HCEC 1CT (cell line): ENCODE data around the gene CLIP2.
"Not testable (repeated sequence)": the region's sequence is repeated elsewhere in the genome, so short reads cannot be mapped to it uniquely, and the experiment has no call there.

Experiments used
- DNase-seq: peaks from one replicate; pipeline ENCODE4 v3.0.0-alpha.2; 2017

The CLIP2 gene

DNA sequence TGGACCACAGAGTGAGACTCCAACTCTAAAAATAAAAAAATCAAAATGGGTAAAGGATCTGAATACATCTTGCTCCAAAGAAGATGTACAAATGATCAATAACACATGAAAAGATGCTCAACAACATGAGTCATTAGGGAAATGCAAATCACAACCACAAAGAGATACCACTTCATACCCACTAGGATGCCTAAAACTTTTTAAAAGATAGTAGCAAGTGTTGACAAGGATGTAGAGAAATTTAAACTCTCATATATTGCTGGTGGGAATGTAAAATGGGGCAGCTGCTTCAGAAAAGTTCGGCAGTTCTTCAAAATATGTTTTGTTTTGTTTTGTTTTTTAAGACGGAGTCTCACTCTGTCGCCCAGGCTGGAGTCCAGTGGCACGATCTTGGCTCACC is 118.8 kb downstream of the CLIP2 start:
- DNase-seq, result no peak

DNA sequence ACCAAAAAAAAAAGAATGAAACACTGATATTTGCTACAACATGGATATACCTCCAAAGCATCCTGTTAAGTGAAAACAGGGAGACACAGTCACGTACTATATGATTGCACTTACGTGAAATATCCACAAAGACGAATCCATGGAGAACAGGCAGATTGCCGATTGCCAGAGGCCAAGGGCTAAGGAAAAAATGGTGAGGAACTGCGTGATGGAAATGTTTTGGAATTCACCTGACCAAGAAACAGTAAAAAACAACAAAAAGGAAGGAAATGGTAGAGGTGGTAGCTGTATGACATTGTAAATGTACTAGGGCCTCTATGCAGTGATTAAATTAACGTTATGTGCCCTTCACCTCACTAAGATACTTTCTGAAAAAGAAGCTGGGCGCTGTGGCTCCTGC is 120.4 kb downstream of the CLIP2 start:
- no peak for DNase-seq

DNA sequence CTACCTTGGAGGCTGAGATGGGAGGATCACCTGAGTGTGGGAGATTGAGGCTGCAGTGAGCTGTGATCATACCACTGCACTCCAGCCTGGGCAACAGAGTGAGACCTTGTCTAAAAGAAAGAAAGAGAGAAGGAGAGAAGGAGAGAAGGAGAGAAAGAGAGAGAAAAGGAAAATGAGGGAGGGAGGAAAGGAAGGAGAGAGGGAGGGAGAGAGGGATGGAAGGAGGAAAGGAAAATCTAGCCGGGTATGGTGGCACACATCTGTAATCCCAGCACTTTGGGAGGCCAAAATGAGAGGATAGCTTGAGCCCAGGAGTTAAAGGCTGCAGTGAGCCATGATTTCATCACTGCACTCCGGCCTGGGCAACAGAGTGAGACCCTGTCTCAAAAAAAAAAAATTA is 121.6 kb downstream of the CLIP2 start:
- no peak for DNase-seq

DNA sequence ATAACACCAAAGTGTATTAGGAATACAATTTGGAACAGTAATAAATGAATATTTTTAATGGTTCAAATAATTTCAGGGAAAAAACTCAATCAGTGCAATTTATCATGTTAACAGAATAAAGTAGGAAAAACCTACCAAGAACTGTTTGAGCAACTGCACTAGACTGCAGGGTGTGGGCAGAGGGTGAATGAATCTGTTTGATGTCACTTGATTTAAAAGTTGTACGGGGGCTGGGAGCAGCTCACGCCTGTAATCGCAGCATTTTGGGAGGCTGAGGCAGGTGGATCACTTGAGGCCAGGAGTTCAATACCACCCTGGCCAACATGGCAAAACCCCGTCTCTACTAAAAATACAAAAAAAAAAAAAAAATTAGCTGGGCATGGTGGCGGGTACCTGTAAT is 122.4 kb downstream of the CLIP2 start:
- DNase-seq, result not testable (repeated sequence)

DNA sequence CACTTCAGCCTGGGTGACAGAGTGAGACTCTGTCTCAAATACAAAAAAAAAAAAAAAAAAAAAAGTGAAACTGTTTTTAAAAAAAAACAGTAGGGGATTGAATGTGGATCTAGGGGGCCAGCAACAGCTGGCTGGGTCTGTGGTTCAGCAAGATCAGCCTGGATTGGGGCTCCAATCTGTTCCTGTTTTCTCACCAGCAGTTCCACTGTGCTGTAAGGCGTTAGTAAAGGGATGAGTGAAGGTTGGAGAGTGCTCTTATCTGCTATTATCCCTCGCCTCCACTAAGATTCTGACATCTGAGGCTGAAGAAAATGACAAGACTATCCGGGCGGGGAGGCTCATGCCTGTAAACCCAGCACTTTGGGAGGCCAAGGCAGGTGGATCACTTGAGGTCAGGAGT is 122.8 kb downstream of the CLIP2 start:
- DNase-seq, result no peak

DNA sequence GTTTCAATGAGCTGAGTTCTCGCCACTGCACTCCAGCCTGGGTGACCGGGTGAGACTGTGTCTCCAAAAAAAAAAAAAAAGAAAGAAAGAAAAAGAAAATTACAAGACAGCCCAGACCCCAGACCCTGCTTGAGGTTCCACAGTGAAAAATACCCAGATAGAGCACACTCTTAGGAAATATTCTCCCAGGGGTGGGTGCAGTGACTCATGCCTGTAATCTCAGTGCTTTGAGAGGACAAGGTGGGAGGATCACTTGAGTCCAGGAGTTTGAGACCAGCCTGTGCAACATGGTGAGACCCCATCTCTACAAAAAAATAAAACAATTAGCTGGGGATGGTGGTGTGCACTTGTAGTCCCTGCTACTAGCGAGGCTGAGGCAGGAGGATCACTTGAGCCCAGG is 123.4 kb downstream of the CLIP2 start:
- DNase-seq, result no peak

DNA sequence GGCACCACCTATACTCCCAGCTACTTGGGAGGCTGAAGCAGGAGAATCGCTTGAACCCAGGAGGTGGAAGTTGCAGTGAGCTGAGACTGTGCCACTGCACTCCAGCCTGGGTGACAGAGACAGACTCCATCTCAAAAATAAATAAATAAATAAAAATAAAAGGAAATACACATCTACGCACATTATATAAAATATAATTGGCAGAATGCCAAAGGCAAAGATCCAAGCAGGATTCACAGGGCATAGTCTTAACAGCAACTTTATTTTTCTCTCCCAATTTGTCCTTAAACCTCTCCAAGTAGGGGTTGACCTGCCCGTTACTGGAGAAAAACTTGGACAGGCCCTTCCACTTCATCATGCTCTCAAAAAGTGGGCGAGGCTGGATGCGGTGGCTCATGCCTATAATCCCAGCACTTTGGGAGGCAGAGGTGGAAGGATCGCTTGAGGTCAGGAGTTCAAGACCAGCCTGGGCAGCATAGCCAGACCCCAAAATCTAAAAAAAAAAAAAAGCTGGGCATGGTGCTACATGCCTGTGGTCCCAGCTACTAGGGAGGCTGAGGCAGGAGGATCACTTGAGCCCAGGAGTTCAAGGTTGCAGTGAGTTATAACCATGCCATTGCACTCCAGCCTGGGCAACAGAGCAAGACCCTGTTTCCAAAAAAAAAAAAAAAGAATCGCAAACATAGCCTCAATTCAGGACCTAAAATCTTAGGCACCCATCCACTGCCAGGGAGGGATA is 125.6 kb downstream of the CLIP2 start:
- DNase-seq, result not testable (repeated sequence)

DNA sequence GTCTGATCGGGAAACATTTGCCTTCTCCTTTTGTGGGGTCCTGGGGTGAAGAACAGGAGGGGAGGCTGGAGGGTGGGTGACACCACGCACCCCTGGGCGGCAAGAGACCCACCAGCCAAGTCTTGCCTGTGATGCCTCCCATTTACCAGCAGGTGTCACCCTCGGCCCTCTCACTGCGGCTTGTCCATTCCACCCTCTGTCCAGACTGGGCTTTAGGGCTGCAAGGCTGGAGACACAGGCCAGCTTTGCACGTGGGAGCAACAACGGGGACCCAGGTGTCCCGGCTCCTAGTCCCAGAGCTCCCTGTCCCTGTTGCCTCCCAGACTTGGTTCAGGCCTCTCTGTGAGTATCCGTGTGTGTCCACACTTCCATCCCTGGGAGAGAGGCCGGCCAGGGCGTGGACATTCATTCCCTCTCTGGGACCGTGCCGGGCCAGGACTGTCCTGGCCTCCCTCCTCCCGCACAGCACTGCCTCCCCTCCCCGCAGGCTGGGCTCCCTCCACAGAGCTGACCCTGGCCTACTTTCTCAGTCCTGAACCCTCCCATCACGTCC is 128.3 kb downstream of the CLIP2 start:
- peak; percentile 49 for DNase-seq

DNA sequence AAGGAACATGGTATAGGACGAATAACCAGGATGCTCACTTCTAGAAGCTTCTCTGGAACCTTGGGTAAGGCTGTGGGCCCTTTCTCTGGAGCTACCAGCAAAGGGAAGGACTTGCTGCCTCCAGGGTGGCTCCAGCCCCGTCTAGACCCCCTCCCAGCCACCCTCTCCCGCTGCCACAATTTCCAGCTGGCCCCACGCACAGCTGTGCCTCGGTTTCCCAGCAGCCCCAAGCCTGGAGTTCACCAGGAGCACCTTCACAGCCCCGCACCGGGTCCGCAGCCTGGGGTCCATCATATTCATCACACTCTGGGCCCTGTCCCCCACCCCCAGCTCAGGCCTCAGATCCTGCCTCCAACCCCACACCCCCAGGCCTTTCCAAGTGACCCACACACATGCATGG is 128.9 kb downstream of the CLIP2 start:
- no peak for DNase-seq

DNA sequence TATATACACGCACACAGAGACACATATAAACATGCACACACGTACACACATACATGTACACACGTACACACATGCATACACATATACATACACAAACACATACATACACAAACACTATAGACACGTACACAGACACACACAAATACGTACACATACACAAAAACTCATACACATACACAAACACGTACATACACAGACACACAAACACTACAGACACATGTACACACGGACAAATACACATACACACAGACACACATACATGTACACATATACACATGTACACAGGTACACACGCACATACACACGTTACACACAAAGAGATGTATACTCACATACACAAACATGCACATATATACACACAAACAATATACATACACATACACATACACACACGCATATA is 129.3 kb downstream of the CLIP2 start:
- DNase-seq, result no peak

DNA sequence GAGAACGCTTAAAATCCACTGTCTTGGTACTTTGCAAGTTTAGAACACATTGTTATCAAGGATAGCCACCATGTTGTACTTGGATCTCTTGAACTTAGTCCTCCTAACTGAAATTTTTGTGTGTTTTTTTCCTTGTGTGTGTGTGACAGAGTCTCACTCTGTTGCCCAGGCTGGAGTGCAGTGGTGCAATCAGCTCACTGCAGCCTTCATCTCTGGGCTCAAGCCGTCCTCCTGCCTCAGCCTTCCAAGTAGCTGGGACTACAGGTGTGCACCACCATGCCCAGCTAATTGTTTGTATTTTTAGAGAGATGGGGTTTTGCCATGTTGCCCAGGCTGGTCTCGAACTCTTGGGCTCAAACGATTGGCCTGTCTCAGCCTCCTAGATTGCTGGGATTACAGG is 130.0 kb downstream of the CLIP2 start:
- DNase-seq, result not testable (repeated sequence)

DNA sequence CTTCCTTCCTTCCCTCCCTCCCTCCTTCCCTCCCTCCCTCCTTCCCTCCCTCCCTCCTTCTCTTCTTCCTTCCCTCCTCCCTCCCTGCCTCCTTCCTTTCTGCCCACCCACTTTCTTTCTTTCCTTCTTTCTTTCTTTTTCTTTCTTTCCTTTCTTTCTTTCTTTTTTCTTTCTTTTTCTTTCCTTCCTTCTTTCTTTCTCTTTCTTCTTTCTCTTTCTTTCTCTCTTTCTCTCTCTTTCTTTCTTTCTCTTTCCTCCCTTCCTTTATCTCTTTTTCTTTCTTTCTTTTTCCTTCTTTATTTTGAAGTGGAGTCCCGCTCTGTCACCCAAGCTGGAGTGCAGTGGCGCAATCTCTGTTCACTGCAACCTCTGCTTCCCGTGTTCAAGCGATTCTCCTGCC is 130.8 kb downstream of the CLIP2 start:
- no peak for DNase-seq

DNA sequence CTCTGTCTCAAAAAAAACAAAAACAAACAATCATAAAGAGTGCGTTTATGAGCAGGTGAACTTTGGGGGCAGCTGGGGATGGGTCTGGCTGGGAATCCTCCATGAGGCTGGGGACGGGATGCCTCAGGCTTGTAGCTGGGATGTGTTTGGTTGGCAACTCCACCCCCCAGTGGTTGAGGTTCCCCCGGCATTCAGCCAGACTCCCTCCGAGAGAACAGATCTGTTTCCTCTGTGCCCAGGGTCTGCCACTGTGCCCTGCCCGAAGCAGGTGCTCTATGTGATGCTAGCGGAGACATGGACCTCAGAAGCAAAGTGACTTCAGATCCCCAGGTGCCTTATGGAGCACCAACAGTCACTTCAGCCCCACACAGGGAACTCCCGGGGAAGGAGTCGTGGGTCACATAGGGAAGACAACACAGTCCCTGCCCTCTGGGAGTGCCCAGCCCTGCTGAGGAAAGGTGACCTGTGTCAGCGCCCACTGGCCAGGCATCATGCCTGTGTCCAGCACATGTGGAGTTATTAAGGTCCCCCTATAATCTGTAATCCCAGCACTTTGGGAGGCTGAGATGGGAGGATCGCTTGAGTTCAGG is 135.2 kb downstream of the CLIP2 start:
- no peak for DNase-seq

DNA sequence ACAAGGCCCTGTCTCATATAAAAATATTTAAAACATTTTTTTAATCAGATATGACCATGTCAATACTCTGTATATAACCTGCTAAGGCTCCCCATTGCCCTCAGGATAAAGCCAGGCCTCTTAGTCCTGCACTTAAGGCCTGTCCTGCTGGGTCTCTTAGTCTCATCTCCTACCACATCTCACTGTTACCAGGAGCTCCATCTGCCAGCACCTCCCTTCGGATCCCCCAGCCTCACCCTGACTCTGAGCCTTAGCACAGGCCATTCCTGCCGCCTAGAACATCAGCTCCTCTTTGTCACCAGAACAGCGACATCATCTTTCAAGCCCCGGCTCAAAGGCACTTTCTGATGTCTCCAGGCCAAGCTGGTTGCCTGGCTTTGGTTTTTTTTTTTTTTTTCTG is 138.8 kb downstream of the CLIP2 start:
- no peak for DNase-seq

DNA sequence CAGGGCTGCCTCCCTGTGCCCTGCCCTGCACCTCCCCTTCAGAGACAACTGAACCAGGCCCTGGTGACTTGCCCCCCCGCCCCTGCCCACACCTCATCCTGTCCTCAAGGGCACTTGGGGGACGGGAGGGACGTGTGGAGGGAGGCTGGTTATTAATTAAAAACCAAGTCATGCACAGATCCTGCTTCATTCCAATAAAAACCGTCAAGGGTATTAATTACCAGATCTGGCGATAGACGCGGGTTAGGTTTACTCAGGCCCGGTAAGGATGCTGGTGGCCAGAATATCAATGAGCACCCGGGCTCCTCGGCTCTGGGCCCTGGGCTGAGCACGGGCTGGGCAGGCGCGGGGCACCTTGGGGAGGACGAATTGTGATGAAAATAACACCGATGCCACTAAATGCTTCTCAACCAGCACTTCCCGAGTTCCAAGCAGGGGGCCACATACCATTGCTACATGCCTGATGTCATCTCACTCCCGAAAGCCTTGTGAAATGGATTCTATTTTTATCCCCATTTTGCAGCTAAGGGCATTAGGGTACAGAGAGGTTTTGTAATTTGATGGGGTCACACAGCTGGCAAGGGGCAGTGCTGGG is 140.0 kb downstream of the CLIP2 start:
- DNase-seq, result peak; percentile 43

DNA sequence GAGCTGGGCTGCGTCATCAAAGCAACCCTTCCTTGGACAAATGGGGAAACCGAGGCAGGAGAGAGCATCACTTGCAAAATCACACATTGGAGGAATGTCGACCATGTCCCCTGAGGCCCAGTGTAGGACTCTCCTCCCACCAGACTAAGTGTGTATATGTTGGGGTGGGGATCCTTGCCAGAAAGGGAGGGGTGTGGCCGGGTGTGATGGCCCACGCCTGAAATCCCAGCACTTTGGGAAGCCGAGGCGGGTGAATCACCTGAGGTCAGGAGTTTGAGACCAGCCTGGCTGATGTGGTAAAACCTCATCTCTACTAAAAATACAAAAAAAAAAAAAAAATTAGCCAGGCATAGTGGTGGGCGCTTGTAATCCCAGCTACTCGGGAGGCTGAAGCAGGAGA is 141.2 kb downstream of the CLIP2 start:
- not testable (repeated sequence) for DNase-seq

DNA sequence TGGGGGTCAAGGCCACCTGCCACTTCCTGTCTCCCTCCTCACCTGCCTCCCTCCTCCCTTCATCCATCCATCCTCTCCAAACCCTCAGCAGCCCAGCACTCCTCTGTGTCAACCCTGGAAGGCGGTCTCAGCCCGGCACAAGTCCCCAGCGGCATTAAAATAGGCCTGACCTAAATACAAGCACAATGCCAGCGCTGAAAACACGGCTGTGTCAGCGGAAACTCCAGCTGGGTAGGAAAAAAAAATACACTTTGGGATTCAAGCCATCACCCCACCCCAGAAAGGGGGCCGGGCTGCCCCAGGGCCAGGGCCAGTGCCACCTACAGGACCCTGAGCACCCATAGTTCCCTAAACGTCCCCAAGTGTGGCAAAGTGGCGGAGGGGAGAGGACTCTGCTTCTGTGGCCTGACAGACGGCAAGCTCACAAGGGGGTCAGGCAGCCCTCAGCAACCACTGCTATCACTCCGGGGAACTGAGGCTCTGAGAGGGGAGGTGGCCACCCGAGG is 141.8 kb downstream of the CLIP2 start:
- no peak for DNase-seq

DNA sequence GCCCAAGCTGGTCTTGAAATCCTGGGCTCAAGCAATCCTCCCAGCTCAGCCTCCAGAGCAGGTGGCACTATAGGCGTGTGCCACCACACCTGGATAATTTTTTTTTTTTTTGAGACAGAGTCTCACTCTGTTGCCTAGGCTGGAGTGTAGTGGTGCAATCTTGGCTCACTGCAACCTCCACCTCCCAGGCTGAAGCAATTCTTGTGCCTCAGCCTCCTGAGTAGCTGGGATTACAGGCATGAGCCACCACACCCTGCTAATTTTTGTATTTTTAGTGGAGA is 148.0 kb downstream of the CLIP2 start:
- DNase-seq, result not testable (repeated sequence)

DNA sequence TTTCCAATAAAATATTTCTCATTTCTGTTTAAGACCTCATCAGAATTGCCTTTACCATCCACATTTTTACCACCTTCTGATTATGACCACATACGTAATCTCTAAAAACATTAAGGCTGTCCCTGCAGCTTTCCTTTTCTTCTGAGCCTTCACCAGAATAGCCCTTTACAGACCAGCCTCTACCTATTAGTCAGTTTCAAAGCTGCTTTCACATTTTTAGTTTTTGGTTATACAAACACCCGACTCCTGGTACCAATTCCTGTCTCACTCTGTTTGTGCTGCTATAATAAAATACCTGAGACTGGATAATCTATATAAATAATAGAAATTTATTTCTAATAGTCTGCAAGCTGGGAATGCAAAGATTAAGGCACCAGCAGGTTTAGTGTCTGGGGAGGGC is 149.1 kb downstream of the CLIP2 start:
- DNase-seq, result no peak

DNA sequence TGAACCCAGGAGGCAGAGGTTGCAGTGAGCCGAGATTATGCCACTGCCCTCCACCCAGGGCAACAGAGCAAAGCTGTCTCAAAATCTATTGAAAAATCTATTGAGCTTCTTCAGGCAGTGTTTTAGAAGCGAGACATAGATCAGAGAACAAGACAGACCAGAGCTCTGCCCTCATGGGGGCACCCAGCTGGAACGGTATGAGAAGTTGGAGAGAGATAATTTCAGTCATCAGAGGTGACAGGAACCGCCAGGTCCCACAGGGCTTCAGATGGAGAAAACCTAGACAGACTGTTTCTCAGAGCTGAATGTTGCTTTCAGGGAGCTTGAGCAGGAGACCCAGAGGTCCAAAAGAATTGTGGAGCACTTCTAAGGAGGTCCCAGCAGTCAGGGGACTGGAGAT is 150.3 kb downstream of the CLIP2 start:
- no peak for DNase-seq

DNA sequence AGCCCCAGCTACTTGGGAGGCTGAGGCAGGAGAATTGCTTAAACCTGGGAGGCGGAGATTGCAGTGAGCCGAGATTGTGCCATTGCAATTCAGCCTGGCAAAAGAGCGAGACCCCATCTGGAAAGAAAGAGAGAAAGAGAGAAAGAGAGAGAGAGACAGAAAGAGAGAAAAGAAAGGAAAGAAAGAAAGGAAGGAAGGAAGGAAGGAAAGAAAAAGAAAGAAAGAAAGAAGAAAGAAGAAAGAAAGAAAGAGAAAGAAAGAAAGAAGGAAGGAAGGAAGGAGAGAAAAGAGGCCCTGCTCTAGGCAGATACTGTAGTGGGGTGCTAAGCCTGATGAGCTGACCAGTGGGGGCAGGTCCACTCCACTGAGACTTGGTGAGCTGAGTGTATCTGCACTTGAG is 150.9 kb downstream of the CLIP2 start:
- DNase-seq, result not testable (repeated sequence)

DNA sequence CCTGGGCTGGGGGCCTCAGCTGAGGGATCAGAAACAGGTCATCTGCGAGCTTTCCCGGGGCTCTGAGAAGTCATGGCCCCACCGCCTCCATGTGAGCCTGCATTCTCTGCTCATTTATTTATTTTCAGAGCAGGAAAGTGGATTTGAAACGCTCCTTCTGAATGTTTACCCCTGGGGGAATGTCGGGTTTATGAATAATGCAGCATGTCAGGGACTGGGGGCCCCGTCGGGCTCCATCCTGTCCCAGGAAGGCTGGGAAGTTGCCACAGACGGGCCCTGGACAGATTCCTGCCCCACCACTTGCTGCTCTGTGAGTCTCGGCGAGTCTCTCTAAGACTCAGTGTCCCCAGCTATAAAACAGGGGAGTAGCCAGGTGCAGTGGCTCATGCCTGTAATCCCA is 152.6 kb downstream of the CLIP2 start:
- no peak for DNase-seq

DNA sequence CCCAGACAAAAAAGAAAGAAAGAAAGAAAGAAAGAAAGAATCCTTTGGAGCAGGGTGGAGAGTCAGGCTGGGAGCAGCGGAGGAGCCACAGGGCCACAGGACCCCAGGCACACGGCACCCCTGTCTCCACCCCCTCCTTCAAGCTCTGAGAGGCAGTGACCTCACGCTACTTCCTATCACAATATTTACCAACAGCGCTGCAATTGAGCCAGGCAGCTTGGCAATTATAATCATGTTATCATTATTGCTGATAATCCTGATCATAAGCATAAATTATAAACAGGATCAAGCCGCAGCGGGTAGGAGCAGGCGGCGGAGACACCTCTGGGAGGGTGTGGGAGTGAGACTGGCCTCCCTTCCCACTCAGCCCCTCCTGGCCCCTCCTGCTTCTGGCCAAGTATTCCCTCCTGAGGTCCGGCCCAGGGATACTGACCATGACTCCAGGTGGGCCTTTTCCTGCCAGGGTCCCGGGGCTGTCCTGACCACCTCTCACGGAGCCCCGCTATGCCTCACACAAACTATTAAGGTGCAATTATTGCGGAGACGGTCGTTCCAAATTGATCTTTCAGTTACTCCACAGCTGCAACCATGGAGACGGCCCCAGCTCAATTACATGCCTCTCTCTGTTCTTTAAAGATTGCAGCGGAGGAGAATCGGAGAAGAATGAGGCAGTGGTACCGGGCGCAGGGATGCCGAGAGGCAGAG is 154.5 kb downstream of the CLIP2 start:
- no peak for DNase-seq

DNA sequence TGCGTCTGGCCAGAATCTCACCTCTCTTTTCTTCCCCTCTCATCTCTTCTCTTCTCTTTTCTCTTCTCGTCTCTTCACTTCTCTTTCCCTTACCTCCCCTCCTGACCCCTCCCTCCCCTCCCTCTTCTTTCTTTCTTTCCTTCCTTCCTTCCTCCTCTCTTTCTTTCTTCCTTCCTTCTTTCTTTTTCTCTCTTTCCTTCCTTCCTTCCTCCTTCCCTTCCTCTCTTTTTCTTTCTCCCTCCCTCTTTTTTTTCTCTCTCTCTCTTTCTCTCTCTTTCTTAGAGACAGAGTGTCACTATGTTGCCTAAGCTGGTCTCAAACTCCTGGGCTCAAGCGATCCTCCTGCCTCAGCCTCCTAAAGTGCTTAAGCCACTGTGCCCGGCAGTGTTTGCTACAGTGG is 159.9 kb downstream of the CLIP2 start:
- DNase-seq, result no peak
